Epithelial cell of esophagus (primary cell): ENCODE results near the gene SPIRE1.

Experiments used
- DNase-seq: peaks from one replicate; pipeline ENCODE4 v3.0.0; 2010; ENCODE audit warnings: low read depth
- H3K4me3 ChIP-seq: 2 replicates; pipeline ENCODE4 v1.5.1; 2011; ENCODE audit warnings: mild to moderate bottlenecking, low read length, control low read depth
- TF ChIP-seq, protein P1 (sequence below): IDR thresholded peaks from 2 replicates; pipeline ENCODE4 v1.5.1; 2011; ENCODE audit warnings: low read depth, mild to moderate bottlenecking, low read length, control low read depth, inconsistent platforms; ENCODE audit not compliant: insufficient read depth; ENCODE audit errors: missing control alignments

SPIRE1 gene

DNA sequence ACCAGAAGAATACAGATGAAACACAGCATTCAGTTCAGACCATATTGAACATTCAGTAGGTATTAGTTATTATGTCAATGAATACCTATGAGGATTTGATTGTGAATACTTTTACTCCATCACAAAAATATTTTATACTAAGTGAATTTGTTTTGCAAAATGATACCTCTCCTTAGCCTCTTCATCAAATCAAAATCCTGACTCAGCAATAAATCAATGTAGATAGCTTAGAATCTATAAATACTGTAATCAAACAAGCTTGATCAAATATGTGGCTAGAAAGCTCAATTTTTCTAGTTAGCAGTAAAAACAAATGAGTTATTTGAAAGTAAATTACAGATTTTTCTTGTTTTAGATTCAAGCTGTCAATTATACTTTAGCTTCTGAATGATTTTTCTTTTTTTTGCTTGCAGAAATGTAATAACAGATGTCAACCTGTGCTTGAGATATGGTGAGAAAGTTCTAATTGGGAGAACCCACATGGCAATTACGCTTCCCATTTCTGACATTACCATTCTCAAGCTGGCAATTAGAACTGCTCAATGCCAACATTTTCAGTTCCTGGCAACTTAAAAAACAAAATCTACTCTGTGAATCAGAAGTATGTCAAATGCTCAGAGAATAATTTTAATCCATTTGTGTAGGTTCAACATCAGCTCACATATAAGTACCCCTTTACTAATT is 140.6 kb downstream of the SPIRE1 start:
- no peak for DNase-seq
- H3K4me3 ChIP-seq, result no peak overlapping the region
- TF ChIP-seq, protein P1, sequence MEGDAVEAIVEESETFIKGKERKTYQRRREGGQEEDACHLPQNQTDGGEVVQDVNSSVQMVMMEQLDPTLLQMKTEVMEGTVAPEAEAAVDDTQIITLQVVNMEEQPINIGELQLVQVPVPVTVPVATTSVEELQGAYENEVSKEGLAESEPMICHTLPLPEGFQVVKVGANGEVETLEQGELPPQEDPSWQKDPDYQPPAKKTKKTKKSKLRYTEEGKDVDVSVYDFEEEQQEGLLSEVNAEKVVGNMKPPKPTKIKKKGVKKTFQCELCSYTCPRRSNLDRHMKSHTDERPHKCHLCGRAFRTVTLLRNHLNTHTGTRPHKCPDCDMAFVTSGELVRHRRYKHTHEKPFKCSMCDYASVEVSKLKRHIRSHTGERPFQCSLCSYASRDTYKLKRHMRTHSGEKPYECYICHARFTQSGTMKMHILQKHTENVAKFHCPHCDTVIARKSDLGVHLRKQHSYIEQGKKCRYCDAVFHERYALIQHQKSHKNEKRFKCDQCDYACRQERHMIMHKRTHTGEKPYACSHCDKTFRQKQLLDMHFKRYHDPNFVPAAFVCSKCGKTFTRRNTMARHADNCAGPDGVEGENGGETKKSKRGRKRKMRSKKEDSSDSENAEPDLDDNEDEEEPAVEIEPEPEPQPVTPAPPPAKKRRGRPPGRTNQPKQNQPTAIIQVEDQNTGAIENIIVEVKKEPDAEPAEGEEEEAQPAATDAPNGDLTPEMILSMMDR, result no peak

DNA sequence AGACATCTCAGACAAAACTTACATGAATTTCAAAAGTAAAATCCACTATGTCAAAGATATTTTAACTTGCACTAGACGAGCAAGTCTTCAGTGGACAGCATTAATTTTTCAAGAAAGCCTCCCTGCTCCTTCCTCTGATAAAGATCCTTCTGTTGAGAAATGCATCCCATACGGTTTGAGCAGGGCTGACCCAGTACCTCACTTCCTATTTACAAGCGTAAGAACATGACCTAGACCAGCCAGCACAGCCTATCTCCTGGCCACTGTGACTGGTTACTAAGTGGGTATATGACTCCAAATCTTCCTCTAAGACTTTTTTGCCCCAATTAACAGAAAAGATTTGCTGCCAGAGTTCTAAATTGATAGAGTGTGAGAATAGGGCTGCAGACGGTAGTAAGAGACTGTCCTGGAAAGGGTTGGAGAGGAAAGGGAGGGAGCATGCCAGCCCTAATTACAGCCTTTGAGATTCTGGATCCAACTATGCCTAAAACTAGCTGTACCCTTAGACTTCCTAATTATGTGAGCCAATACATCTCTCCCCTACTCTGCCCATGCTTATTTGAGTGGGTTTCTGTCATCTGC is 141.8 kb downstream of the SPIRE1 start:
- DNase-seq, result no peak
- TF ChIP-seq, protein P1, result no peak
- no peak overlapping the region for H3K4me3 ChIP-seq

DNA sequence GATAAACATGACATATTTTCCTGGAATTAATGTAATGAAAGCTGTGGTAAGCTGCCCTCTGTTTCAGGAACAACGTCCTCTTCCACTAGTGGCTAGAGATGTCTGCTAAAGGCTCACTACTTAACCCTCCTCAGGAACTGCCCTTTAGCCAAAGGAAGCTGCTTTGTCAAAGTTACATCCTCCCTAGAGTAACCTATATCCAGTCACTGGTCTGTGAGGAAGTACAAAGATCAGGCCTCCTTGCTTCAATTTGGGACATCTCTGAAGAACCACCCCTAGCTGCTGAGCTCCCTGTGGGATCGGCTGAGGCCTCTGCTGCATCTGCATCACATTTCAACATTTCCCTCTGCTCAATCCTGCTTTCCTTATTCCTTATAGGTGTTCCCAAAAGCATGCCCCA is 142.4 kb downstream of the SPIRE1 start:
- TF ChIP-seq, protein P1, result no peak
- no peak overlapping the region for H3K4me3 ChIP-seq
- DNase-seq, result no peak

DNA sequence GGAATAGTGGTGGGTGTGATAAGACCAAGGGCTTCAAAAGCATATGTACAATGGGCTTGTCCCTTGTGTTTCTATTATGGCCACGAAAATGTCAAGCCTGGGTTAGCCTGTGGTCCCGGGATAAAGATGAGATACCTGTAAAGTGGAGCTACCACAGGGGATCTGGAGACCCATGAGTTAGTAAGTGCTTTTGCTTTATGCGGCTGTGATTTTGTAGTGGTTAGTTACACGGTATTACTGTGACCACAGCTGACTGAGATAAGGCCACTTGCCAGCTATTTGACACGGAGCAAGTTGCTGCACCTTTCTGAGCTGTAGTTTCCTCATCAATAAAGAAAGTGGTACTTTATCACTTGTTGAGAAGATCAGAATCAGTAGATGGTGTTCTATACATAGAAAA is 150.9 kb downstream of the SPIRE1 start:
- H3K4me3 ChIP-seq, result no peak overlapping the region
- DNase-seq, result no peak
- TF ChIP-seq, protein P1, result no peak

DNA sequence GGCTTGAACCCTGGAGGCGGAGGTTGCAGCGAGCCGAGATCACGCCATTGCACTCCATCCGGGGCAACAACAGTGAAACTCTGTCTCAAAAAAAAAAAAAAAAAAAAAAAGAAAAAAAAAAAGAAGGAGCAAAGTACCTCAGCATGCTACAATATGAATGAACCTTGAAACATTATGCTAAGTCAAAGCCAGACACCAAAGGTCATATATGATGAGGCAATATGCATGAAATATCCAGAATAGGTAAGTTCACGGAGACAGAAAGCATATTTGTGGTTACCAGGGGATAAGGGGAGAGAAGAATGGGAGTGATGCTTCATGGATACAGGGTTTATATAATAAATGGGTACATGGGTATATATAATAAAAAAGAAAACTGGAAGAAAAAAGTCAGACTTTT is 156.9 kb downstream of the SPIRE1 start:
- TF ChIP-seq, protein P1, result no peak
- no peak overlapping the region for H3K4me3 ChIP-seq
- DNase-seq, result no peak

DNA sequence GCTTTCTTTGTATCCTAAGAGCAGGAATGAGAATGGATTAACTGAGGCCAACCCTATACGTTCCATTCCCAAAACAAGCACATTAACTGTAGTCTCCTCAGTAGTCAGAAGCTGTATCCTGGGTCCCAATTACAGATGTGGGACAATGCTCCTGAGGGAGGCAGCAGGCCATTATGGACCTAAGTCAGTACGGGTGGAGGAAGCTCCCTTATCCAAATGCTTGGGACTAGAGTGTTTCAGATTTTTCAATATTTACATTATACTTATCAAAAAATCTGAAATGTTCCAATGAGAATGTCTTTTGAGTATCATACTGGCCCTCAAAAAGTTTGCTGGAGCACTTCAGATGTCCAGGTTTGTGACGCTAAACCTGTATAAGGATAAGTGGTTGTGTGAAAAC is 160.1 kb downstream of the SPIRE1 start:
- TF ChIP-seq, protein P1, result no peak
- no peak for DNase-seq
- H3K4me3 ChIP-seq, result no peak overlapping the region

DNA sequence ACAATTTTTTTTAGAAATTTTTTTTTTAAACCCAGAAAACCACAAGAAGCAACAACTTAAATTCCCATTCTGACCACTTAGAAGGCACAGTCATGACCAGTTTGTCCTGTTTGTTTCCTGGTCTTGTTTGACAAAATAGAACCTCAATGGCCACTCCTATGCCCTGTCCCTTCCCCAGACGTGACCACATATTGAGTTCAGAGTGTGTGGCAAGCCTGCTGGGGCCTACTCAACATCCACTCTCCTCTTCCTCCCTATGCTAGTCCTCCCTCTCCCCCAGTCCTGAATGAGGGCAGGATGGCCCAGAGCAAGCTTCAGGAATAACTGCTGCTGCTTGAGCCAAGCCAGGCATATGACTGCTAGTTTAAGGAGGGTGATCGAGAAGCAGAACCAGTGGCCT is 160.6 kb downstream of the SPIRE1 start:
- DNase-seq, result no peak
- no peak overlapping the region for H3K4me3 ChIP-seq
- TF ChIP-seq, protein P1, result no peak
